NCI-H2171 (cell line): ENCODE measurements around the gene SUPT4H1.
"Not testable (repeated sequence)": the region's sequence is repeated elsewhere in the genome, so short reads cannot be mapped to it uniquely, and the experiment has no call there.

Experiments used
- DNase-seq: peaks from one replicate; lab custom pipeline; 2025; lab: John Stamatoyannopoulos, UW

SUPT4H1 gene

DNA sequence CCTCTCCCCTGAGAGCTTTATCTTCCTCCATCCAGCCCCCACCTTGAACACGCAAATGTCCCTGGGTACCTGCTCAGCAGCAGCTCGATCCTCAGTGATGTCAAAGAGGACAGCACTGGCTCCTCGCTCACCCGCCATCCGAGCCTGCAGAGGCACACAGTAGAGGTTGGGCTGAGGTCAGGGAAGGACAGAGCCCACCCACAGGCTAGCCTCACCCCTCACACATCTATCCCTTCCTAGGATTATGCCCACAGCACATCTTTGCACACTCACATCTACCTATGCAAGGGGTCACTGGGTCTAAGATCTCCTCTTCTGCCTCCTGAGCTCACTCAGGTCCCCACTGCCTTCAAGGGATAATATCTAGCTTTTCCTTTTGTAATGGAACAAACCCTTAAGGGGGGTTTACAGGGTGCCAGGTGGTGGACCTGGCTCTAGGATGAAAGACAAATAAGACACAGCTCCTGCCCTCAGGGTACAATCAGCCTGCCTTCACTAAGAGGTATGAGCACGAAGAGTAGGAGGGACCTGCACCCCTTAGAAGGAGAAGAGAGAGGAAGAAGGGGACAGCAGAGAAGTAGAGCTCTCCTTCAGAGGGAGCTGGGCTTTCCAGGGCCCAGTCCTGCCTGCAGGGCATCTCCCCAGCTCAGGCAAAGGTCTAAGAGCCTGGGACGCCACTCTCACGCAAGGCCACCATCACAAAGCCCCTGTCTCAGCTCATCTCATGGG, 11.6 kb upstream of the SUPT4H1 start:
- no peak for DNase-seq

DNA sequence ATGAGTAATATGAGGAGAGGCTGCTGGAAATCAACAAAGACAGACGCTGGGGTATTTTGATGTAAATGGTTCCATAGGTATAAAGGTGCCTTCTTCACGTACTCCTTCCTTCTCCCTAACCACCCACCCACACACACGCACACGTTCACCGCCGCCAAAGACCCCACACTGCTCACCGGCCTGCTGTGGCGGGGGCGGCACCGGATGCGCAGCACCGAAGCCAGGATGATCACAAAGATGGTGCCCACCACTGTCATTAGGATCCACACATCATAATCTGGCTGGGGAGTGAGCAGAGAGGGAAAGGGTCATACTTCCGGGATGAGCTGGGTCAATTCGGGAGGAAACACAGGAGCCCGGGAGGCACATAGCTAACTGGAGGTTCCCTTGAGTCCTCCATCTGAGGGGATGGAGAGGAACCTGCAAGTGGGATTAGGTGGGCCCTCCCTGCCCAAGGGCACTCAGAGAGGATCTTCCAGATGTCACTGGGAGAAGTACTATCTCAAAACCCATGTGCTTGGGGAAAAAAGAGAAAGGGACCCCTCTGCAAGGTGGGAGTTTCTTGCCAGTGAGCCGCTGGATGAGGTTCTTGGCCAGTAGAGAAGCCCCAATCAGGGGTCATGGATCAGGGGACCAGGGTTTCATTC, 10.5 kb upstream of the SUPT4H1 start:
- DNase-seq = no peak

DNA sequence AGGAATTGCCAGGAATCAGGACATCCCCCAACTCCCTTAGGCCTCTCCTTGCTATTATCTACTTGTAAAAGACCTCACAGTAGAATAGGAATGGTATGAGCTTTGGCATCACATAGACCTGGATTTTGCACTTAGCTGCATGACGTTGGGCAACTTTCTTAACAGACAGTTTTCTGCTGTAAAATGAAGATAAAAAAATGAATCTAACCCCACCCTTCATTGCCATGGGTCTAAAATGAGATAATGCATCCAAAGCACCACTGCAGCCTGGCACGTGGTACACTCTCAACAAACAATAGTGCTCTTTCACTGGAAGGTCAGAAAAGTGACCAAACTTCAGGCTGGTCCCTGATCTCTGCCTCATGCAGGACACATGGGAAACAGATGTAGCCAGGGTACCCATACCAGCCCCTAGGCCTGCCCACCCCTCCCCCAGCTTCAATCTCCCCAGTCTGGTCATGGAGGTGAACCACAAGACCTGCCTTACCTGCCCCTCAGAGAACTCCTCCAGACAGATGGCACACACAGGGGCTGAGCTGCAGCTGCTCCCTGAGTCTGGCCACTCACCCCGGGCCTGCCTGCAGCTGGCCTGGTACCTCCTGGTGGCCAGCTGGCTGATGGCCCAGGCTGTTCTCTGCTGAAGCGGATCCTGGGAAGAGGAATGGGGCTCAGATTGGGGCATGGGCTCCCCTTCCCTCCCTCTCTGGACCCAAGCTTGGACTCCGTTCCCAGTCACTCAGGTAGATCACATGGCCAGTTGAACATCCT, 8.5 kb upstream of the SUPT4H1 start:
- no peak for DNase-seq

DNA sequence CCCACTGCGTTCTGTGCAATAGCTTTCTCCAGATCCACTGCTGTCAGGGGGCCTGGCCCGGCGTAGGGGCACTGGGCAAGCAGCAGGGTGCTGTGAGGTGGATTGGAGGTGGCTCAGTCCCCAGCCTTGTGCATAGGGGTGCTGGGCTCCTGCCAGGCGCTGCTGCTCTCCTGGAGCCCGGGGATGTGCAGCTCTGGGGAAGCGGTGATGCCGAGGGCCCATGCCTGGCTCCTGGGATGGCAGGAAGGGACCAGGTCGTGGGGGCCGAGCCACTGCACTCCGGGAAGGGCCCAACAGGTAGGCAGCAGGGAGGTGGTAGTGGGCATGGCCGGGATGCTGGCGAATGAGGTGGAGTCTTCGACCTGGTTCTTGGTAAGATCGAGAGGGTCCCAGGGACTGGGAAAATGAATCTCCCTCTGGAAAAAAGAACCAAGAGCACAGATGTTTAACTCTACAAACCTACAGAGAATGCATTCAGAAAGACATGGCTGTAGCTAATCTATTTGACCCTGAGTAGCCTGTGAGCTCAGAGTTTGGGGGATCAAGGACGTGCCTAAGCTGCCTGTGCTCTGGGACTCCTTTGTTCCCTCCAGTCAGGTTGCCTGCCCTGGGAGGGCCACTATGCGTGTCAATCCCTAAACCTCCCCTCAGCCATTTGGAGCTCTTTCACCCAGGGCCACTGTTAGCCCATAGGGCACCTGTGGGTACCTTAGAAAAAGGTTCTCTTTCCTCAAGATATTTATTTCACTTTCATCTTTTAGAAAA, 6.6 kb upstream of the SUPT4H1 start:
- no peak for DNase-seq

DNA sequence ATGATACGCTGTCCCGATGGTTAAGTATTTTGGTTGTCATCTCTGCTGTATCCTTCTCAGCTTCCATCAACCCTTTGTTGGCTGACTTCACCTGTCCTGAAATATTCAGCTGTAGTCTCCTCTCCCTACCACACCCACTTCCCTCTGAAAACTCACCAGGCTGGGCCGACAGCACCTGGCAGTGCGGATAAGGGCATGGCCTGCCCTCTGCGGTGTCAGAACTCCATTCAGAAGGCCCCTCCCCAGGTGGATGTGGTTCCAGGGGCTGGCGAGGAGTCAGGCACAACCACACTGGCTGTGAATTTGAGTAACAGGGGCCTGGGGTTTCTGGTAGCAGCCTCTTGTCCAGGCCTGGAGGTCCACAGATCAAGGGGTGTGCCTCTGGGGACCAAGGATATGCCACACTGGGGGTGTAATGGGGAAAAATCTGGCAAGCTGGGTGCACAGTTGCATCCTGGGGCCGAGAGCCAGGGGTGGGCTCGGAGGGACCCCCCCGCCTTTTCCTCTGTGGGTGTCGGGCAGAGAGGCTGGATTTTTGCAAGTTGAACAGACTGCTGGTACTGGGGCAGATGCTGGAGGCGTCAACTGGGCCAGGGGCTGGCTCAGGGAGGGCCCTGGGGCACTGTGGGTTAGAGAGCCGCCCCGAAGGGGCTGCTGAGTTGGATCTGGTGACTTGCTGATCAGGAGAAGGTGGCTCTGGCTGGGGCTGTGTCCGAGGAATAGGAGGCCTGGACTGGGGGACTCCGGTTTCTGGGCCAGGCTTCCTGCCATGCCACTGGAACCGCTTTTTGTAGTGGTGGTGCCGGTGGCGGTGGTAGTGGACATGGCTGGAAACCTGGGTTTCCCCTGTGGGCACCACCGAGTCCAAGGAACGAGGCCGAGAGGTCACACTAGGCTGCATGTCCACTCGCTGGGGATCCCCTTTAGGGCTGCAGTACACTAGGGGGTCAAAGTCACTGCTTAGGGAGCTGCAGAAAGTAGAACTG, 5.6 kb upstream of the SUPT4H1 start:
- DNase-seq = no peak

DNA sequence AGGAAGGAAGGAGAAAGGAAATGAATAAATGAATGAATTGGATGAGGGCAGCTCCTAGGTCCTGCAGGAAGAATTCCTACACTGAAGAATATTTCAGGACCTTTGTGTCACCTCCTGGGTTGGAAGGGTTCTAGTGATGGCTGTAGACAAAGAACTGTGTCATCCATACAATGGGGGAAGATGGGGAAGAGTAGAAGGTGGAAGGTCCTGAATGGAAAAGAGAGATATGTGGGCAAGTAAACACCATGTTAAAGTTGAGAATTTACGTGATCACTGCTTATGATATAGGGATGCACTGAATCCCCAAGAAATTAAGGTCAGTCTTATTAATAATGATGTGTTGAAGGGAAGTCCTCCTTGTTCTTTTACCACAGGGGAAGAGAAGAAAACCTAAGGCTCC, 4.2 kb upstream of the SUPT4H1 start:
- no peak for DNase-seq

DNA sequence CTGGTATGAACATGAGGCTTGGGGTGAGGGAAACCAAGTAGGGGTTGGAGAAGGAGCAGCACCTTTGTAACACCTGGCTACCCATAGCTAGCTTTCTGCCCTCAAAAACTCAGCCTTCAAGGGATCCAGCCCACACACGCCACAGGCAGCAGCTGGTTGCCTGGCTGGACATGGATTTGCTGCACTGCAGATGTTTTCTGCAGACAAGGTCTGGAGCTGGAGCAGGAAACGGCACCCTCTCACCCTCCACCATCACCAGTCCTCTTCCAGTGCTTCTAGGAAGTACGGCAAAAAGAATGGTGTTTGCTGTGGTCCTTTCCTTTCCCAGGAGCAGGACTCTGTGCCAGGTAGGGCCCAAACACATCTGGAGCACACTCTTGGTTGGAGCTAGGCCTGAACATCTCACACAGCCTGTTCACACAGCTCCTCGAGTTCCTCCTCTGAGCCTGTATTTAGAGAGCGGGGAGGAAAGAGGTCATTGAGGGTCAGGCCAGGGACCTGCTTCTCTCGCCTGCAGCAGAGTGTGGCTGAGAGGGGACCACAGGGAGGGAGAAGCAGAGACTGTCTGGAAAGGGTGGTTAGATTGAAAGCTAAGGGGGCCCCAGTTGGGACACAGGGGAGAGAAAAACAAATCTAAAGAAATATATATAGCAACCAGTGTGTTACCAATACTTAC, 2.7 kb upstream of the SUPT4H1 start:
- no peak for DNase-seq

DNA sequence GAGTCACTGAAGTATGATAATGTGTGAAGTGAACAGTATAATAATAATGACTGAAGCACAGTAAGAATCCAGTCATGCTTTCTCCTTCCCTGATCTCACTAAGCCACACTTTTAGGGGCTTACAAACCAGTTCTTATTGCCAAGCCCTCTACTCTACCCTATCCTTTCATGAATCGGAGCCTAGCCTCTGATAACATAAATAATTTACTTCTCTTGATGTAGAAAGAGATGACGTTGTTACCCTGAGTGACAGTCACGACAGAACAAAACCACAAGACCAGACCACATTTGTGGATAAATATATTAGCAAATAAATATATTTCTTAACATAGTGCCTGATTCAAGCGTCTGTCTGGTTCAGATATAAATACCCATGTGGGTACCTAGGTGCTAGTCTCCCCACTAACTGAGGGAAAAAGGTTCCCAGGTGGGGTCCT, 1.4 kb upstream of the SUPT4H1 start:
- DNase-seq = no peak

DNA sequence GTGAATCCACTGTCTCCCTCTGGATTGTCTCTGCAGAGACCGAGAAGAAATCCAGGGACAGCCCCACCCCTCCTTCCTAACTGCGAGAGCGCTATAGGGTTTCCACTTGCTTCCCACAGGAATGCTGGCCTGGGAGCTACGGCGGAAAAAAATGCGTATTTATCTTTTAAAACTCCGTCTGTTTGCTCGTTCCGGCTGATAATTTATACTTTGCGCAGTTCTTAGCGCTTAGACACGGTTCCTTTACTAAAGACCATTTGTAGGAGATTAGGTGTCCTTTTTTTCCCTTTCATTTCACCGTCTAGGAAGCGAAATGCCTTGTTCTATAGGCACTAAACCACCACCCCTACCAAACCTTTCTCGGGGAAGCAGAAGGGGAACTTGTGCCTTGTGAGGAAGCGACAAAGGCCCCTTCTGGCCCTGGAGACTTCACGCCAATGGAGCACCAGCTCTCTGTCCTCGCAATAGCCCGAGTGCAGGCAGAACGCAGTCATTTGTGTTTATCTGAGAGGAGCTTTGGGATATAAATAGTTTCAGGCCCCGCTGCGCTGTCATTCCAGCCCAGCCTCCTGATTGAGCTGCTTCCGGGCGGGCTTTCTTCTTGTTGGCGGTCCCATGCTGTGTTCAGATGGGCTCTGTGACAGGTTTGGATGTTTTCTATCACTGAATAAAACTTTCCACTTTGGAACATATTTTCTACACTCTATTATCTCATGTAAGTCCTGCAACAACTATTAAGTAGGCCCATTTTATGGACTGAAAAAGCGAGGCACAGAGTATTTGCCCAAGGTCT, 791 bp upstream of the SUPT4H1 start:
- peak; percentile 76 for DNase-seq

DNA sequence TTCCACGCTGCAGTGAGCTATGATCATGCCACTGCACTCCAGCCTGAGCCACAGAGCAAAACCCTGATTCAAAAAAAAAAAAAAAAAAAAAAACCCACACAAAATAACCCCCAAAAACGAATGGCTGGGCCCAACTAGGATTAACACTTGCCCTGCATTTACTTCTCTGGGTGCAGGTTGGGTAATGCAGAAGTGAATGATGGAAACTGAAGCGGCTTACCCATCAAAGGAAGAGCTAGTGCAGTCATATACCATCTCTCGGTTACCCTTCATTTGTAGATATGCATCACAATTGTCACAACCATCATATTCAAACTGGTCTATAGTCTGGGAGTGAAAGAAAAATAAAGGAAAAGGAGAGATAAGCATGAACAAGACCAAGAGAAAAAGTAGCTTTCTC, 819 bp downstream of the SUPT4H1 start:
- DNase-seq = no peak

DNA sequence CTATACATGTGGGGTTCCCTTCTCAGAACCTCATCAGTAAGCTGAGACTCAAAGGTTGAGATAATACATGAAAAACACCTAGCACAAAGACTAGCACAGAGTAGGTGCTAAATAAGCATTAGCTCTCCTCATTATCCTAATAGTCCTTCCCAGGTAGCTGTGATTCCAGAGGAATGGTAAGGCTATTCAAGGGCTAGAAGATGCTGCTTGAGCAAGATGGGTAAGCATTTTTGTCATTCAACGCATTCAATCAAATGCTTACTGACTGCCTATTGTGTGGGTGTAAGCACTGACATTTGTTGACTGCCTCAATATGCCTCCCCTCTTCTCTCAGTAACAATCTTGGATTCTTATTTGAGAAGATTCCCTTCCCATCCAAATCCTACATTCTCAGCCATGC, 4.0 kb downstream of the SUPT4H1 start:
- DNase-seq = no peak

DNA sequence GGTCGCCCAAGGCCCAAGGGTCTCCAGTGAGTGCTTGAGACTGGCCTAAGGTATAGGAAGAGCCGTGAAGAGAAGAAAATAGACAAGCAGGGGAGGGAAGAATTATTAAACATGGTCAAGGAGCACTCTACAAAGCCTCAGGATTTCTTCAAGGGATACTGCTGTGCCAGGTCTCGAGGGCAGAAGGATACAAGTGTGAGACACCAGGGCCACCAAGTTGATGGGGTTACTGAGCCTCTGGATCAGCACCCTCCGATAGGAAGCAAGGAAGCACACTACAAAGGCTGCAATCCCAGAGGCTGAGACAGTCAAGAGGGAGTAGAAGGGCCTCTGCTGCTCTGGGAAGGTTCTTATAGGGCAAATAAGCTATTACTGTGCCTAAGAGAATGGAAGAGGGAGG, 6.5 kb downstream of the SUPT4H1 start:
- no peak for DNase-seq

DNA sequence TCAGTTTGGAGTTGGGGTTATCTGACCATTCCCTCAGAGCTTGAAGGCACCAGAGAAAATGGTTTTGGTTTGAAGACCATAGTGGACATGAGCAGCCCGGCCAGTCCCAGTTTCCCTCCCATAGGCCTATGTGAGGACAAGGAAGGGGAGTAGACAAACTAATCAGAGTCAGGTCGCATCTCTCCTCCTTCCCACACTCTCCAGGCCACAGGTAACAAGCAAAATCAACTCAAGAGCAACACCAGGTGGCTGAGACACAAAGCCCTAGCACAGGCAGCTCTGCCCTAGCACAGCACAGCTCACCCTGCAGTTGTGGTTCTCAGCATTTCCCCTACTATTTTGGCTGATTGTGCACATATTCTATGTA, 7.2 kb downstream of the SUPT4H1 start:
- no peak for DNase-seq

DNA sequence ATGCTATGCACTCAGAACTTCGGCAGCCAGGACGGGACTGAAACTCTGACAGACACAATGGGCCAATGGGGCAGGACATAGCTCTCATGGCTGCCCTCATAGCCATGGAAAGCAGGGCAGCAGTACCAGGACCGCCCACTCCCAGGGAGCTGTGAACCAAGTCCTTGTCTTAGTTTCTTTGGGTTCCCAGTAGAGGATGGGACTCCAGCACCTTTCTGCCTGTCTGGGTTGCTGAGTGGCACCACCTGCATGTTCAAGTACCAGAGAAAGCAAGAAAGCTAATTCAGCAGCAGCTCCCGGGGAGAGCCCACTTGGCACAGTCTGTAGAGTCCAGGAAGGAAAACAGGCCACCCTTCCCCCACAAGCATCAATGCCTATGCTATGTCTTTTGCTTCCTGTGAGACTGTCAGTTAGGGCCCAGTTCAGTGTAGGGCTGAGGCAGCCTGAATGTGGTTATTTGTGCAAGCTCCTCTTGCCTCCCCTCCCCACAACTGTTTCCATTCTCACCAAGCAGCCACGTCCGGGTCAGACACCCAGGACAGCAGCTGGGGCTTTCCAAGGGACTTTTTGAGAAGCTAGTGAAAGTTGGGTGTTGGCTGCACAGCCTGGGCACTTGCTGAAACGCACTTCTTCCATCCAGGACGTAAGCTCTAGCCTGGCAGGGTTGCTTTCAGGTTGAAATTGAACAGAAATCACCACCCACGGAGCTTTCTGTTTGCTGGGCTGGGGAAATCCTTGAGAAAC, 7.8 kb downstream of the SUPT4H1 start:
- DNase-seq = no peak

DNA sequence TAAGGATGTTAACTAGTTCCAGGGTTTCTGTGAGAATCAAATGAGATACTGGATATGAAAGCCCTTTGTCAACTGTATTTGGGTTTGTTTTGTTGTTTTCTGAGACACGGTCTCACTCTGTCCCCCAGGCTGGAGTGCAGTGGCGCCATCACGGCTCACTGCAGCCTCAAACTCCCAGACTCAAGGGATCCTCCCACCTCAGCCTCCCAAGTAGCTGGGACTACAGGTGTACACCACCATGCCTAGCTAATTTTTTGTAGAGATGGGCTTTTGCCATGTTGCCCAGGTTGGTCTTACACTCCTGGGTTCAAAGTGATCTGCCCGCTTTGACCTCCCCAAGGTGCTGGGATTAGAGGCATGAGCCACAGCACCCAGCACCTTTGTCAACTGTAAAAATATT, 8.9 kb downstream of the SUPT4H1 start:
- no peak for DNase-seq

DNA sequence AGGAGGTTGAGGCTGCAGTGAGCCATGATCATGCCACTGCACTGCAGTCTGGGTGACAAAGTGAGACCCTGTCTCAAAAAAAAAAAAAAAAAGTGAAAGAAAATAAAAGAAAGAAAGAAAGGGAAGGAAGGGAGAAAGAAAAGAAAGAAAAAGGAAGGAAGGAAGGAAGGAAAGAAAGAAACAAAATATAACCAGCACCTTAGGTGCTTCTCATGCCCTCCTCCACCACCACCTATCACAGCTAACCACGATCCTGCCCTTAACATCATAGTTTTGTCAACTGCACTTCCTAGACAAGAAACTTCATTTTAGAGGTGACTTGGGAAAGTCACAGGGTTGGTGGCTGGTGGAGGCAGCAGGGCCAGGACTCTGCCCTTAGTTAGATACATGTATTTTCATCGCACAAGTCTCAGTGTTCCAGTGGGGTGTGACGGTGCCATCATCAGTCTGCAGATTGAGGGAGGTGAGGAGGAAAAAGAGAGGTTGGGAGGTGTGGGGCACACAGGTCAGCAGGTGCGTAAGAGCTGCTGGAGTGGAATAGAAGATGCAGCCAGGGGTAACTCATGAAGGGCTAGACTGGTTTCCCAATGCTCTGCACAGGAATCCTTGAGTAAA, 10.0 kb downstream of the SUPT4H1 start:
- no peak for DNase-seq

DNA sequence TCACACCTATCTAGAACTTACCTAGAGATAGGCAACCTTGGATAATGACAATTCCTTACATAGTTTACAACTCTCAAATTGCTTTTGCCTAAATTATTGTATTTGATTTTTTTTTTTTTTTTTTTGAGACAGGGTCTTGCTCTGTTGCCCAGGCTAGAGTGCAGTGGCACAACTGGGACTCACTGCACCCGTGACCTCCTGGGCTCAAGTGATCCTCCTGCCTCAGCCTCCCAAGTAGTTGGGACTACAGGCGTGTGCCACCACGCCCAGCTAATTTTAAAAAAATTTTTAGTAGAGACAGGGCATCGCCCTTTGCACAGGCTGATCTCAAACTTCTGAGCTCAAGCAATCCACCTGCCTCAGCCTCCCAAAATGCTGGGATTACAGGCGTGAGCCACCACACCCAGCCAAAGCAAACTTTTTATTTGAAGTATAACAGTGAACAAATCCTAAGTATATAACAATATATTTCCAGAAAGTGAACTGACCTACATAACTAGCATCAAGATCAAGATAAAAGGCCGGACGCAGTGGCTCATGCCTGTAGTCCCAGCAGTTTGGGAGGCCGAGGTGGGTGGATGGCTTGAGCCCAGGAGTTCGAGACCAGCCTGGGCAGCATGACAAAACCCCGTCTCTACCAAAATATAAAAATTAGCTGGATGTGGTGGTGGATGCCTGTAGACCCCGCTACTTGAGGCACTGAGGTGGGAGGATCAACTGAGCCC, 10.7 kb downstream of the SUPT4H1 start:
- not testable (repeated sequence) for DNase-seq

DNA sequence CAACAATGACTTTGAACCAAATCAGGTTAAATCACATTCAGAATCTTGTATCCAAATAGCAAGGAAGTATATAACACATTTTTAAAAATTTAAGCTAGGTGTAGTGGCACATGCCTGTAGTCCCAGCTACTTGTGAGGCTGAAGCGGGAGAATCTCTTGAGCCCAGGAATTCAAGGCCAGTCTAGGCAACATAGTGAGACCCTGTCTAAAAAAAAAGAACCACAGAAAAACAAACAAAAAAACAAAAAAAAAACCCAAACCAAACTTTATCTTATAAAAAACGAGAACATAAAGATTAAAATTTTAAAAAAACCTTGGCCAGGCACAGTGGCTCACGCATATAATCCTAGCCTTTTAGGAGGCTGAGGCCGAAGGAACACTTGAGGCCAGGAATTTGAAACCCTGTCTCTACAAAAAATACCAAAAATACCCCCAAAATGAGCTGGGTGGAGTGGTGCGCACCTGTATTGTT, 11.6 kb downstream of the SUPT4H1 start:
- DNase-seq = no peak
